Embryonic facial prominence (tissue), 1 donor: ENCODE data around the gene AGPAT3.
"Not testable (repeated sequence)": the region's sequence is repeated elsewhere in the genome, so short reads cannot be mapped to it uniquely, and the experiment has no call there.

Experiments used
- DNase-seq: peaks from one replicate; pipeline ENCODE4 v3.0.0-alpha.2; 2016; ENCODE audit errors: extremely low spot score

Gene AGPAT3

GRCh38 chr21:43882952-43883545 is 18.0 kb downstream of the AGPAT3 start:
- no peak for DNase-seq

GRCh38 chr21:43884012-43884860 is 19.2 kb downstream of the AGPAT3 start:
- no peak for DNase-seq

GRCh38 chr21:43884861-43885417 is 19.9 kb downstream of the AGPAT3 start:
- DNase-seq, result no peak

- no peak for DNase-seq
Observed at GRCh38 chr21:43885721-43886120, 20.7 kb downstream of the AGPAT3 start.

GRCh38 chr21:43886565-43886964 is 21.5 kb downstream of the AGPAT3 start:
- no peak for DNase-seq

- DNase-seq, result no peak
Observed at GRCh38 chr21:43889069-43889468, 24.0 kb downstream of the AGPAT3 start.

- DNase-seq, result no peak
Observed at GRCh38 chr21:43890042-43890441, 25.0 kb downstream of the AGPAT3 start.

- no peak for DNase-seq
Observed at GRCh38 chr21:43892334-43892733, 27.3 kb downstream of the AGPAT3 start.

GRCh38 chr21:43892984-43893535 is 28.0 kb downstream of the AGPAT3 start:
- DNase-seq, result no peak

GRCh38 chr21:43893536-43894205 is 28.6 kb downstream of the AGPAT3 start:
- no peak for DNase-seq

- no peak for DNase-seq
Observed at GRCh38 chr21:43894206-43894577, 29.2 kb downstream of the AGPAT3 start.

GRCh38 chr21:43895196-43895595 is 30.2 kb downstream of the AGPAT3 start:
- DNase-seq, result no peak

GRCh38 chr21:43896696-43897299 is 31.8 kb downstream of the AGPAT3 start:
- DNase-seq, result not testable (repeated sequence)

GRCh38 chr21:43899307-43900077 is 34.5 kb downstream of the AGPAT3 start:
- DNase-seq, result no peak

GRCh38 chr21:43900078-43900385 is 35.0 kb downstream of the AGPAT3 start:
- no peak for DNase-seq

GRCh38 chr21:43900690-43901089 is 35.7 kb downstream of the AGPAT3 start:
- DNase-seq, result no peak

GRCh38 chr21:43902441-43902840 is 37.4 kb downstream of the AGPAT3 start:
- no peak for DNase-seq

- DNase-seq, result no peak
Observed at GRCh38 chr21:43903451-43904091, 38.5 kb downstream of the AGPAT3 start.

- DNase-seq, result no peak
Observed at GRCh38 chr21:43904331-43904781, 39.3 kb downstream of the AGPAT3 start.

GRCh38 chr21:43905726-43906455 is 40.9 kb downstream of the AGPAT3 start:
- no peak for DNase-seq
